ENCODE results near the gene BCL2L11. TPM values are rescaled to one million over a fixed set of nuclear protein-coding genes. Genes with fewer than 3 reads are reported as not detected.
A peak's percentile ranks its signal among the peaks of the same experiment; 100 is the strongest.

BCL2L11 gene
- total and polyA plus RNA-seq, 10 of the 15 experiments (the other 5 are each of a cell fraction or from before 2014, with no cell fraction given), result 0.29 to 10.1 (median 1.1) TPM

GRCh38 chr2:111169268-111169667 is 48.6 kb downstream of the BCL2L11 start:
- Histone ChIP-seq H3K9me3 (replicated peaks; ENCODE audit: control insufficient read depth, insufficient read depth, low read length) (no peaks in the 10 kb centered on the region), H3K27ac (ENCODE audit: control insufficient read depth, insufficient read depth) (no peak overlapping the region), H3K27me3 (replicated peaks in 1 of 2; ENCODE audit: control insufficient read depth in 2 of 2, insufficient read depth in 2 of 2, low read length in 1 of 2) (peaks cover 0 to 3% of the 10 kb centered on the region in 2 experiments; a peak in 1 of 4 replicates), H3K9ac (ENCODE audit: control insufficient read depth, insufficient read depth, low read length) (no peak overlapping the region), H3K79me2 (ENCODE audit: control insufficient read depth, insufficient read depth, low read length) (no peaks in the 10 kb centered on the region), H3K4me3 (no peak overlapping the region), H3K4me2 (ENCODE audit: control insufficient read depth, insufficient read depth) (no peak overlapping the region), H3K4me1 (ENCODE audit: control insufficient read depth, insufficient read depth, low read length) (peaks cover 17% of the 10 kb centered on the region), H3K36me3 (ENCODE audit: control insufficient read depth in 2 of 2, insufficient read depth in 2 of 2, low read length in 1 of 2) (peaks cover 0 to 7% of the 10 kb centered on the region in 2 experiments; a peak in 2 of 4 replicates), H2AFZ (ENCODE audit: control insufficient read depth, low read depth, low read length) (no peak overlapping the region), H4K20me1 (ENCODE audit: control insufficient read depth, insufficient read depth) (no peaks in the 10 kb centered on the region)
- no TSS peak for BruUV-seq (replicated peaks)
- TF ChIP-seq HDAC2 (IDR thresholded peaks at IDR 0.05) (no peak), SIX5 (IDR thresholded peaks at IDR 0.05; ENCODE audit: low read depth, low read length, severe bottlenecking) (no peak), NFYA (IDR thresholded peaks at IDR 0.05; ENCODE audit: borderline replicate concordance, low read depth, low read length) (no peak), NFXL1 (IDR thresholded peaks at IDR 0.05; ENCODE audit: borderline replicate concordance) (no peak), POU2F2 (IDR thresholded peaks at IDR 0.05; ENCODE audit: borderline replicate concordance, low read depth, low read length) (no peak), WRNIP1 (IDR thresholded peaks at IDR 0.05; ENCODE audit: borderline replicate concordance, low read depth, low read length) (no peak), SMARCA5 (IDR thresholded peaks at IDR 0.05) (no peak), TCF7 (IDR thresholded peaks at IDR 0.05; ENCODE audit: borderline replicate concordance) (no peak), NFIC (IDR thresholded peaks at IDR 0.05; ENCODE audit: low read depth, low read length) (no peak), JUNB (IDR thresholded peaks at IDR 0.05) (no peak), NR2C2 (IDR thresholded peaks at IDR 0.05; ENCODE audit: borderline replicate concordance, control insufficient read depth, insufficient read length, low read depth) (no peak), ZNF207 (IDR thresholded peaks at IDR 0.05; ENCODE audit: borderline replicate concordance) (no peak)
- TF ChIP-seq, protein P1, sequence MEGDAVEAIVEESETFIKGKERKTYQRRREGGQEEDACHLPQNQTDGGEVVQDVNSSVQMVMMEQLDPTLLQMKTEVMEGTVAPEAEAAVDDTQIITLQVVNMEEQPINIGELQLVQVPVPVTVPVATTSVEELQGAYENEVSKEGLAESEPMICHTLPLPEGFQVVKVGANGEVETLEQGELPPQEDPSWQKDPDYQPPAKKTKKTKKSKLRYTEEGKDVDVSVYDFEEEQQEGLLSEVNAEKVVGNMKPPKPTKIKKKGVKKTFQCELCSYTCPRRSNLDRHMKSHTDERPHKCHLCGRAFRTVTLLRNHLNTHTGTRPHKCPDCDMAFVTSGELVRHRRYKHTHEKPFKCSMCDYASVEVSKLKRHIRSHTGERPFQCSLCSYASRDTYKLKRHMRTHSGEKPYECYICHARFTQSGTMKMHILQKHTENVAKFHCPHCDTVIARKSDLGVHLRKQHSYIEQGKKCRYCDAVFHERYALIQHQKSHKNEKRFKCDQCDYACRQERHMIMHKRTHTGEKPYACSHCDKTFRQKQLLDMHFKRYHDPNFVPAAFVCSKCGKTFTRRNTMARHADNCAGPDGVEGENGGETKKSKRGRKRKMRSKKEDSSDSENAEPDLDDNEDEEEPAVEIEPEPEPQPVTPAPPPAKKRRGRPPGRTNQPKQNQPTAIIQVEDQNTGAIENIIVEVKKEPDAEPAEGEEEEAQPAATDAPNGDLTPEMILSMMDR (IDR thresholded peaks at IDR 0.05 in 2 of 3, conservative IDR thresholded peaks at IDR 0.05 in 1 of 3; ENCODE audit: control insufficient read depth in 2 of 3, extremely low read depth in 1 of 3, insufficient read depth in 1 of 3, low read depth in 3 of 3, low read length in 3 of 3), result no peak
- TF ChIP-seq, protein P2, sequence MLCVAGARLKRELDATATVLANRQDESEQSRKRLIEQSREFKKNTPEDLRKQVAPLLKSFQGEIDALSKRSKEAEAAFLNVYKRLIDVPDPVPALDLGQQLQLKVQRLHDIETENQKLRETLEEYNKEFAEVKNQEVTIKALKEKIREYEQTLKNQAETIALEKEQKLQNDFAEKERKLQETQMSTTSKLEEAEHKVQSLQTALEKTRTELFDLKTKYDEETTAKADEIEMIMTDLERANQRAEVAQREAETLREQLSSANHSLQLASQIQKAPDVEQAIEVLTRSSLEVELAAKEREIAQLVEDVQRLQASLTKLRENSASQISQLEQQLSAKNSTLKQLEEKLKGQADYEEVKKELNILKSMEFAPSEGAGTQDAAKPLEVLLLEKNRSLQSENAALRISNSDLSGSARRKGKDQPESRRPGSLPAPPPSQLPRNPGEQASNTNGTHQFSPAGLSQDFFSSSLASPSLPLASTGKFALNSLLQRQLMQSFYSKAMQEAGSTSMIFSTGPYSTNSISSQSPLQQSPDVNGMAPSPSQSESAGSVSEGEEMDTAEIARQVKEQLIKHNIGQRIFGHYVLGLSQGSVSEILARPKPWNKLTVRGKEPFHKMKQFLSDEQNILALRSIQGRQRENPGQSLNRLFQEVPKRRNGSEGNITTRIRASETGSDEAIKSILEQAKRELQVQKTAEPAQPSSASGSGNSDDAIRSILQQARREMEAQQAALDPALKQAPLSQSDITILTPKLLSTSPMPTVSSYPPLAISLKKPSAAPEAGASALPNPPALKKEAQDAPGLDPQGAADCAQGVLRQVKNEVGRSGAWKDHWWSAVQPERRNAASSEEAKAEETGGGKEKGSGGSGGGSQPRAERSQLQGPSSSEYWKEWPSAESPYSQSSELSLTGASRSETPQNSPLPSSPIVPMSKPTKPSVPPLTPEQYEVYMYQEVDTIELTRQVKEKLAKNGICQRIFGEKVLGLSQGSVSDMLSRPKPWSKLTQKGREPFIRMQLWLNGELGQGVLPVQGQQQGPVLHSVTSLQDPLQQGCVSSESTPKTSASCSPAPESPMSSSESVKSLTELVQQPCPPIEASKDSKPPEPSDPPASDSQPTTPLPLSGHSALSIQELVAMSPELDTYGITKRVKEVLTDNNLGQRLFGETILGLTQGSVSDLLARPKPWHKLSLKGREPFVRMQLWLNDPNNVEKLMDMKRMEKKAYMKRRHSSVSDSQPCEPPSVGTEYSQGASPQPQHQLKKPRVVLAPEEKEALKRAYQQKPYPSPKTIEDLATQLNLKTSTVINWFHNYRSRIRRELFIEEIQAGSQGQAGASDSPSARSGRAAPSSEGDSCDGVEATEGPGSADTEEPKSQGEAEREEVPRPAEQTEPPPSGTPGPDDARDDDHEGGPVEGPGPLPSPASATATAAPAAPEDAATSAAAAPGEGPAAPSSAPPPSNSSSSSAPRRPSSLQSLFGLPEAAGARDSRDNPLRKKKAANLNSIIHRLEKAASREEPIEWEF (IDR thresholded peaks at IDR 0.05; ENCODE audit: insufficient replicate concordance, low read depth, low read length), result no peak
- ChIA-PET SMC1A (ENCODE audit: uncharacterized antibody, unreplicated experiment) (interaction anchor here (0.8 to 4.4 kb wide), 14 partner anchors 10 to 60 kb away, joined by 3 to 137 read pairs (median 15); no protein-coding TSS in a partner anchor), RAD21 (ENCODE audit: unreplicated experiment) (interaction anchor here (1.2 to 4.0 kb wide), 14 partner anchors 10 to 112 kb away, joined by 3 to 107 read pairs (median 10); partner anchors contain the start of gene BCL2L11), CTCF (interaction anchor here (1.0 to 3.7 kb wide), 9 partner anchors 11 to 114 kb away, joined by 3 to 28 read pairs (median 5); no protein-coding TSS in a partner anchor), POLR2A (interaction anchor here (0.5 to 3.7 kb wide), 6 partner anchors 10 to 70 kb away, joined by 3 to 21 read pairs (median 6); partner anchors contain the start of gene BCL2L11)
- DNase-seq (ENCODE audit: low read depth, low spot score), result no peak
- WGBS (ENCODE audit: insufficient coverage, insufficient replicate concordance, low lambda C conversion rate, missing lambda C conversion rate), result 15% methylated on average over 2 of the region's 2 CpGs
- intact Hi-C loops (cut with micrococcal nuclease; ENCODE audit: unreplicated experiment) (no loop called here), in situ Hi-C loops (cut with MboI) (no loop called here)
- peak; percentile 35 for ATAC-seq
- no peak for FAIRE-seq

Measured in GM12878 (cell line).